H1 (cell line): Measurements from ENCODE around the gene AGAP3. TPM values are rescaled to one million over a fixed set of nuclear protein-coding genes. Genes with fewer than 3 reads are reported as not detected.

Source experiments
- MAFK ChIP-seq: IDR thresholded peaks from 2 replicates; pipeline ENCODE4 v1.6.1; 2012; ENCODE audit warnings: low read depth, mild to moderate bottlenecking, improper control_type of control experiment, low read length
- POLR2A ChIP-seq, 2 experiments: IDR thresholded peaks; 1 replicate in 1 of 2; 2 replicates in 1 of 2; pipeline ENCODE4 v1.6.1; 2011; ENCODE audit warnings: low read depth in 2 of 2, low read length in 2 of 2, mild to moderate bottlenecking in 2 of 2; ENCODE audit errors: control extremely low read depth in 1 of 2
- RFX5 ChIP-seq: IDR thresholded peaks from 2 replicates; pipeline ENCODE4 v1.6.1; 2011; ENCODE audit warnings: low read depth, low read length, improper control_type of control experiment, borderline replicate concordance
- RNF2 ChIP-seq: fragments of 200-900, 300-1000 bp; sonication (generic); IDR thresholded peaks from 2 replicates; pipeline ENCODE4 v1.7.1; 2016; ENCODE audit warnings: borderline replicate concordance, low read depth, mild to moderate bottlenecking, antibody characterized with exemption, low read length; ENCODE audit not compliant: poor library complexity, severe bottlenecking; ENCODE audit errors: missing control alignments
- SUZ12 ChIP-seq: fragments of 200-600 bp; sonication (generic); IDR thresholded peaks from 2 replicates; pipeline ENCODE4 v1.6.1; 2012; ENCODE audit warnings: mild to moderate bottlenecking, inconsistent platforms, low read length, moderate library complexity, mixed read lengths
- polyA plus RNA-seq, 7 experiments: library from polyadenylated mRNA; depleted of rRNA in 3 of 7; stranded (reverse) in 5 of 7; unstranded in 2 of 7; fragments of >200 nt in 5 of 7; fragments of 200-250 nt in 2 of 7; gene quantifications; 1 replicate in 5 of 7; 2 replicates in 1 of 7; 4 replicates in 1 of 7; pipeline versions ENCODE4 v1.2.1 to v1.2.3, GENCODE V29; 2011 to 2013; ENCODE audit warnings: missing spikeins in 2 of 7, mixed read lengths in 2 of 7
- total RNA-seq: library from RNA; stranded (reverse); fragmentation: NEBNext Ultra II Directional; extraction: Animal tissue kit (Norgen Biotek cat#: 25700); gene quantifications from 2 replicates; pipeline ENCODE4 v1.2.1, GENCODE V29; 2021
- TF ChIP-seq, protein P1 (sequence below): fragments of 300-600 bp; sonication (generic); IDR thresholded peaks from 2 replicates; pipeline ENCODE4 v1.7.1; 2012; ENCODE audit warnings: low read length, moderate library complexity, mild to moderate bottlenecking, inconsistent platforms; ENCODE audit not compliant: insufficient replicate concordance

AGAP3 gene
- total and polyA plus RNA-seq, 2 of the 8 experiments (the other 6 are each of a cell fraction or from before 2014, with no cell fraction given), result 66.4 to 120 TPM

DNA sequence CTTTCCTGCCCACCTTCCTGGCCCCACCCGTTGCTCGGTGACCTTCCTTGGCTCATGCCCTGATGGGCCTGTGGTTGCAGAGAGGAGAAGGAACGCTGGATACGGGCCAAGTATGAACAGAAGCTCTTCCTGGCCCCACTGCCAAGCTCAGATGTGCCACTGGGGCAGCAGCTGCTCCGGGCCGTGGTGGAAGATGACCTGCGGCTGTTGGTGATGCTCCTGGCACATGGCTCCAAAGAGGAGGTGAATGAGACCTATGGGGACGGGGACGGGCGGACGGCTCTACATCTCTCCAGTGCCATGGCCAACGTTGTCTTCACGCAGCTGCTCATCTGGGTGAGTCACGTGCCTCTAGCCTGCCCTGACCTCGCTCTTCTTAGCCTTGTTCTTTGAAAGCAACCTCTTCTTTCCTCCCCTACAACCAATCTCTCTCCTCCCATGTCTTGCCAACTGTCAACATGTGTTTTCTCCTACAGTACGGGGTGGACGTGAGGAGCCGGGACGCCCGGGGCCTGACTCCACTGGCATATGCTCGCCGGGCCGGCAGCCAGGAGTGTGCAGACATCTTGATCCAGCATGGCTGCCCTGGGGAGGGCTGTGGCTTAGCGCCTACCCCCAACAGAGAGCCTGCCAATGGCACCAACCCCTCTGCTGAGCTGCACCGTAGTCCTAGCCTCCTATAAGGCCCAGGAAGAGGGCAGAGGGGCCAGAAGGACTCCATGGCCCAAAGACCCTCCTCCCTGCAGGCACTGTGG lies 57.2 kb downstream of the AGAP3 start (continued):
- no peak for TF ChIP-seq RFX5
- TF ChIP-seq SUZ12, result no peak
- TF ChIP-seq, protein P1, sequence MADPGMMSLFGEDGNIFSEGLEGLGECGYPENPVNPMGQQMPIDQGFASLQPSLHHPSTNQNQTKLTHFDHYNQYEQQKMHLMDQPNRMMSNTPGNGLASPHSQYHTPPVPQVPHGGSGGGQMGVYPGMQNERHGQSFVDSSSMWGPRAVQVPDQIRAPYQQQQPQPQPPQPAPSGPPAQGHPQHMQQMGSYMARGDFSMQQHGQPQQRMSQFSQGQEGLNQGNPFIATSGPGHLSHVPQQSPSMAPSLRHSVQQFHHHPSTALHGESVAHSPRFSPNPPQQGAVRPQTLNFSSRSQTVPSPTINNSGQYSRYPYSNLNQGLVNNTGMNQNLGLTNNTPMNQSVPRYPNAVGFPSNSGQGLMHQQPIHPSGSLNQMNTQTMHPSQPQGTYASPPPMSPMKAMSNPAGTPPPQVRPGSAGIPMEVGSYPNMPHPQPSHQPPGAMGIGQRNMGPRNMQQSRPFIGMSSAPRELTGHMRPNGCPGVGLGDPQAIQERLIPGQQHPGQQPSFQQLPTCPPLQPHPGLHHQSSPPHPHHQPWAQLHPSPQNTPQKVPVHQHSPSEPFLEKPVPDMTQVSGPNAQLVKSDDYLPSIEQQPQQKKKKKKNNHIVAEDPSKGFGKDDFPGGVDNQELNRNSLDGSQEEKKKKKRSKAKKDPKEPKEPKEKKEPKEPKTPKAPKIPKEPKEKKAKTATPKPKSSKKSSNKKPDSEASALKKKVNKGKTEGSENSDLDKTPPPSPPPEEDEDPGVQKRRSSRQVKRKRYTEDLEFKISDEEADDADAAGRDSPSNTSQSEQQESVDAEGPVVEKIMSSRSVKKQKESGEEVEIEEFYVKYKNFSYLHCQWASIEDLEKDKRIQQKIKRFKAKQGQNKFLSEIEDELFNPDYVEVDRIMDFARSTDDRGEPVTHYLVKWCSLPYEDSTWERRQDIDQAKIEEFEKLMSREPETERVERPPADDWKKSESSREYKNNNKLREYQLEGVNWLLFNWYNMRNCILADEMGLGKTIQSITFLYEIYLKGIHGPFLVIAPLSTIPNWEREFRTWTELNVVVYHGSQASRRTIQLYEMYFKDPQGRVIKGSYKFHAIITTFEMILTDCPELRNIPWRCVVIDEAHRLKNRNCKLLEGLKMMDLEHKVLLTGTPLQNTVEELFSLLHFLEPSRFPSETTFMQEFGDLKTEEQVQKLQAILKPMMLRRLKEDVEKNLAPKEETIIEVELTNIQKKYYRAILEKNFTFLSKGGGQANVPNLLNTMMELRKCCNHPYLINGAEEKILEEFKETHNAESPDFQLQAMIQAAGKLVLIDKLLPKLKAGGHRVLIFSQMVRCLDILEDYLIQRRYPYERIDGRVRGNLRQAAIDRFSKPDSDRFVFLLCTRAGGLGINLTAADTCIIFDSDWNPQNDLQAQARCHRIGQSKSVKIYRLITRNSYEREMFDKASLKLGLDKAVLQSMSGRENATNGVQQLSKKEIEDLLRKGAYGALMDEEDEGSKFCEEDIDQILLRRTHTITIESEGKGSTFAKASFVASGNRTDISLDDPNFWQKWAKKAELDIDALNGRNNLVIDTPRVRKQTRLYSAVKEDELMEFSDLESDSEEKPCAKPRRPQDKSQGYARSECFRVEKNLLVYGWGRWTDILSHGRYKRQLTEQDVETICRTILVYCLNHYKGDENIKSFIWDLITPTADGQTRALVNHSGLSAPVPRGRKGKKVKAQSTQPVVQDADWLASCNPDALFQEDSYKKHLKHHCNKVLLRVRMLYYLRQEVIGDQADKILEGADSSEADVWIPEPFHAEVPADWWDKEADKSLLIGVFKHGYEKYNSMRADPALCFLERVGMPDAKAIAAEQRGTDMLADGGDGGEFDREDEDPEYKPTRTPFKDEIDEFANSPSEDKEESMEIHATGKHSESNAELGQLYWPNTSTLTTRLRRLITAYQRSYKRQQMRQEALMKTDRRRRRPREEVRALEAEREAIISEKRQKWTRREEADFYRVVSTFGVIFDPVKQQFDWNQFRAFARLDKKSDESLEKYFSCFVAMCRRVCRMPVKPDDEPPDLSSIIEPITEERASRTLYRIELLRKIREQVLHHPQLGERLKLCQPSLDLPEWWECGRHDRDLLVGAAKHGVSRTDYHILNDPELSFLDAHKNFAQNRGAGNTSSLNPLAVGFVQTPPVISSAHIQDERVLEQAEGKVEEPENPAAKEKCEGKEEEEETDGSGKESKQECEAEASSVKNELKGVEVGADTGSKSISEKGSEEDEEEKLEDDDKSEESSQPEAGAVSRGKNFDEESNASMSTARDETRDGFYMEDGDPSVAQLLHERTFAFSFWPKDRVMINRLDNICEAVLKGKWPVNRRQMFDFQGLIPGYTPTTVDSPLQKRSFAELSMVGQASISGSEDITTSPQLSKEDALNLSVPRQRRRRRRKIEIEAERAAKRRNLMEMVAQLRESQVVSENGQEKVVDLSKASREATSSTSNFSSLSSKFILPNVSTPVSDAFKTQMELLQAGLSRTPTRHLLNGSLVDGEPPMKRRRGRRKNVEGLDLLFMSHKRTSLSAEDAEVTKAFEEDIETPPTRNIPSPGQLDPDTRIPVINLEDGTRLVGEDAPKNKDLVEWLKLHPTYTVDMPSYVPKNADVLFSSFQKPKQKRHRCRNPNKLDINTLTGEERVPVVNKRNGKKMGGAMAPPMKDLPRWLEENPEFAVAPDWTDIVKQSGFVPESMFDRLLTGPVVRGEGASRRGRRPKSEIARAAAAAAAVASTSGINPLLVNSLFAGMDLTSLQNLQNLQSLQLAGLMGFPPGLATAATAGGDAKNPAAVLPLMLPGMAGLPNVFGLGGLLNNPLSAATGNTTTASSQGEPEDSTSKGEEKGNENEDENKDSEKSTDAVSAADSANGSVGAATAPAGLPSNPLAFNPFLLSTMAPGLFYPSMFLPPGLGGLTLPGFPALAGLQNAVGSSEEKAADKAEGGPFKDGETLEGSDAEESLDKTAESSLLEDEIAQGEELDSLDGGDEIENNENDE, result no peak
- no peak for TF ChIP-seq RNF2
- TF ChIP-seq MAFK, result no peak
- TF ChIP-seq POLR2A (IDR thresholded peaks at IDR 0.05; ENCODE audit: control extremely low read depth in 1 of 2, low read depth in 2 of 2, low read length in 2 of 2), result no peak
